GM23338 (cell line): Measurements from ENCODE around the gene CCDC178. TPM values are rescaled to one million over a fixed set of nuclear protein-coding genes. Genes with fewer than 3 reads are reported as not detected.

Source experiments
- ATAC-seq: fragments of 200-7000 bp; cut with Tn5 transposase; 3 replicates; pipeline ENCODE4 v1.9.1; 2020
- DNase-seq: peaks from one replicate; pipeline ENCODE4 v3.0.0-alpha.2; 2015; ENCODE audit warnings: low spot score
- H2AFZ ChIP-seq: fragments of 200-600 bp; sonication (generic); 2 replicates; pipeline ENCODE4 v1.8.0; 2016; ENCODE audit warnings: antibody characterized with exemption, mild to moderate bottlenecking, moderate library complexity
- H3F3A ChIP-seq: fragments of 200-600 bp; sonication (generic); replicated peaks from 2 replicates; pipeline ENCODE4 v1.8.0; 2017; ENCODE audit warnings: antibody characterized with exemption, mixed run types, low read depth
- H3K27ac ChIP-seq: fragments of 200-600 bp; sonication (generic); 2 replicates; pipeline ENCODE4 v1.6.1; 2016; ENCODE audit warnings: low read depth
- H3K27me3 ChIP-seq: fragments of 200-600 bp; sonication (generic); 2 replicates; pipeline ENCODE4 v1.8.0; 2016; ENCODE audit warnings: mild to moderate bottlenecking, mixed run types, moderate library complexity; ENCODE audit not compliant: insufficient read depth
- H3K36me3 ChIP-seq: fragments of 200-600 bp; sonication (generic); 2 replicates; pipeline ENCODE4 v1.8.0; 2016; ENCODE audit warnings: mild to moderate bottlenecking; ENCODE audit not compliant: insufficient read depth
- H3K4me1 ChIP-seq: fragments of 200-600 bp; sonication (generic); 2 replicates; pipeline ENCODE4 v1.8.0; 2016; ENCODE audit warnings: mild to moderate bottlenecking, moderate library complexity; ENCODE audit not compliant: insufficient read depth
- H3K4me2 ChIP-seq: fragments of 200-600 bp; sonication (generic); 2 replicates; pipeline ENCODE4 v1.7.1; 2017; ENCODE audit warnings: mixed run types
- H3K4me3 ChIP-seq: fragments of 200-600 bp; sonication (generic); 2 replicates; pipeline ENCODE4 v1.6.1; 2016; ENCODE audit warnings: mixed run types
- H3K79me2 ChIP-seq: fragments of 200-600 bp; sonication (generic); replicated peaks from 2 replicates; pipeline ENCODE4 v1.8.0; 2017; ENCODE audit warnings: mild to moderate bottlenecking; ENCODE audit not compliant: insufficient read depth
- H3K9me2 ChIP-seq: fragments of 200-600 bp; sonication (generic); 2 replicates; pipeline ENCODE4 v1.8.0; 2017; ENCODE audit not compliant: insufficient read depth
- H4K20me1 ChIP-seq: fragments of 200-600 bp; sonication (generic); replicated peaks from 2 replicates; pipeline ENCODE4 v1.8.0; 2017; ENCODE audit warnings: mild to moderate bottlenecking; ENCODE audit not compliant: insufficient read depth
- H3K27ac Mint-ChIP-seq: 2 replicates; pipeline ENCODE4 v1.8.0; 2020; ENCODE audit warnings: inconsistent platforms, mild to moderate bottlenecking, moderate library complexity, mixed read lengths
- H3K27me3 Mint-ChIP-seq: 3 replicates; pipeline ENCODE4 v1.8.0; 2022; ENCODE audit warnings: low read depth, mild to moderate bottlenecking, moderate library complexity, mixed read lengths, inconsistent platforms; ENCODE audit not compliant: insufficient read depth, poor library complexity
- H3K36me3 Mint-ChIP-seq: 3 replicates; pipeline ENCODE4 v1.8.0; 2021; ENCODE audit warnings: low read depth, mild to moderate bottlenecking, inconsistent platforms, moderate library complexity, mixed read lengths
- H3K4me1 Mint-ChIP-seq: 3 replicates; pipeline ENCODE4 v1.8.0; 2020; ENCODE audit warnings: mild to moderate bottlenecking, inconsistent platforms, mixed read lengths
- H3K4me3 Mint-ChIP-seq: 3 replicates; pipeline ENCODE4 v1.8.0; 2021; ENCODE audit warnings: moderate library complexity, mild to moderate bottlenecking, inconsistent platforms, mixed read lengths
- H3K9me3 Mint-ChIP-seq: 3 replicates; pipeline ENCODE4 v1.8.0; 2020; ENCODE audit warnings: moderate library complexity, mild to moderate bottlenecking, inconsistent platforms, mixed read lengths
- CREB1 ChIP-seq: fragments of 250-450 bp; sonication (Bioruptor Pico); IDR thresholded peaks from 2 replicates; pipeline ENCODE4 v1.5.0; 2020; ENCODE audit warnings: low read depth, mild to moderate bottlenecking, moderate library complexity
- CTCF ChIP-seq, 2 experiments: fragments of 200-600 bp in 1 of 2; sonication (generic) in 1 of 2; conservative IDR thresholded peaks; 2 replicates each; pipeline versions ENCODE4 v1.5.1 to v1.6.1; 2016 to 2017; ENCODE audit warnings: antibody characterized with exemption in 2 of 2, low read depth in 2 of 2, mild to moderate bottlenecking in 2 of 2, moderate library complexity in 1 of 2
- EZH2 ChIP-seq: fragments of 200-600 bp; sonication (generic); IDR thresholded peaks from one replicate; pipeline ENCODE4 v1.8.0; 2017; ENCODE audit warnings: antibody characterized with exemption, mild to moderate bottlenecking, low read depth; ENCODE audit not compliant: unreplicated experiment
- EZH2phosphoT487 ChIP-seq: fragments of 200-600 bp; sonication (generic); IDR thresholded peaks from one replicate; pipeline ENCODE4 v1.8.1; 2018; ENCODE audit warnings: antibody characterized with exemption; ENCODE audit not compliant: unreplicated experiment
- JUNB ChIP-seq: IDR thresholded peaks from one replicate; pipeline ENCODE4 v1.6.1; 2016; ENCODE audit warnings: antibody characterized with exemption; ENCODE audit not compliant: unreplicated experiment
- NANOG ChIP-seq: IDR thresholded peaks from 2 replicates; pipeline ENCODE4 v1.6.1; 2016; ENCODE audit warnings: antibody characterized with exemption, borderline replicate concordance
- POLR2AphosphoS5 ChIP-seq: IDR thresholded peaks from 2 replicates; pipeline ENCODE4 v1.6.1; 2016; ENCODE audit warnings: antibody characterized with exemption, low read depth
- STAT1 ChIP-seq: IDR thresholded peaks from one replicate; pipeline ENCODE4 v1.6.1; 2016; ENCODE audit warnings: antibody characterized with exemption; ENCODE audit not compliant: unreplicated experiment
- ZNF114 ChIP-seq: fragments of 250-450 bp; sonication (Bioruptor Pico); IDR thresholded peaks from 2 replicates; pipeline ENCODE4 v1.5.0; 2020; ENCODE audit warnings: mild to moderate bottlenecking, moderate library complexity
- ZNF331 ChIP-seq: fragments of 250-450 bp; sonication (Bioruptor Pico); IDR thresholded peaks from 2 replicates; pipeline ENCODE4 v1.5.0; 2020; ENCODE audit warnings: low read depth, mild to moderate bottlenecking, moderate library complexity
- polyA plus RNA-seq: library from polyadenylated mRNA; unstranded; fragments of >200 nt; fragmentation: Nextera tagmentation; extraction: Ambion mirVana; gene quantifications from 2 replicates; pipeline ENCODE4 v1.2.1, GENCODE V29; 2016
- total RNA-seq: library from RNA; depleted of rRNA; stranded (reverse); fragments of >200 nt; shearing (Covaris generic); gene quantifications from 2 replicates; pipeline ENCODE4 v1.2.3, GENCODE V29; 2014
- TF ChIP-seq, protein P1 (sequence below): IDR thresholded peaks from 2 replicates; pipeline ENCODE4 v1.6.1; 2016; ENCODE audit warnings: antibody characterized with exemption
- TF ChIP-seq, protein P2 (sequence below): IDR thresholded peaks from one replicate; pipeline ENCODE4 v1.6.1; 2018; ENCODE audit warnings: antibody characterized with exemption; ENCODE audit not compliant: unreplicated experiment
- TF ChIP-seq, protein P3 (sequence below): fragments of 250-450 bp; sonication (Bioruptor Pico); IDR thresholded peaks from 2 replicates; pipeline ENCODE4 v1.5.0; 2020; ENCODE audit warnings: mild to moderate bottlenecking, moderate library complexity

CCDC178 gene
- total and polyA plus RNA-seq, 2 experiments from 2014 or later: 0.17 to 0.24 TPM

DNA sequence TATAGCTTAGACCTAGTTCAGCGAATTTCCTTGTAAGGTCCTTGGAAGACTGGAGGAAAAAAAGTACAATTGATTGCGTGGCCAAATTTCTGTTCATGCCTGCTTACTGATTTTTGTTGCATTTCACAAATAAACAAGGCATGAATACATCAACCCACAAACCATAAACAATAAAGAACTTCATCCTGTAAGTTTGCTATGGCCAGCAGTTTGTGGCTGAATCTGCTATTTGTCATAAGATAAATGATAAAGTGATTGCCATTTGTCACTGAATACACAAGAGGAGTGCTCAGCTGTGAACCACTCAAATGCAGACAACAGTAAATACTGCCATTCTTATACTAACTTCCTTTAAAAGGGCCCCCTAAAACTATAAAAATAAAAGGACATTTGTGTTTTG lies 259.5 kb downstream of the CCDC178 start:
- no peaks in the 10 kb centered on the region for H3F3A ChIP-seq
- ATAC-seq (no peak), DNase-seq (no peak)
- Mint-ChIP-seq H3K4me1 (peaks cover 4% of the 10 kb centered on the region; the same call in 1 of the 3 replicates), H3K36me3 (no peaks in the 10 kb centered on the region), H3K9me3 (no peaks in the 10 kb centered on the region), H3K4me3 (no peak overlapping the region), H3K27me3 (no peaks in the 10 kb centered on the region), H3K27ac (no peak overlapping the region)
- H2AFZ ChIP-seq: peak overlapping the region; percentile 11; the same call in 1 of the 2 replicates
- H4K20me1 ChIP-seq: no peaks in the 10 kb centered on the region
- H3K9me2 ChIP-seq: no peaks in the 10 kb centered on the region
- H3K4me2 ChIP-seq: no peak overlapping the region
- H3K79me2 ChIP-seq: no peaks in the 10 kb centered on the region
- H3K27me3 ChIP-seq: no peaks in the 10 kb centered on the region
- 0 out of 2 replicates have a peak, but pooled peaks cover 7% of the 10 kb centered on the region for H3K4me1 ChIP-seq
- no peaks in the 10 kb centered on the region for H3K36me3 ChIP-seq
- no peak overlapping the region for H3K4me3 ChIP-seq
- TF ChIP-seq EZH2phosphoT487 (no peak), POLR2AphosphoS5 (no peak), STAT1 (no peak), NANOG (no peak), EZH2 (no peak), ZNF114 (CRISPR knock-in tag) (no peak), CREB1 (CRISPR knock-in tag) (no peak), ZNF331 (CRISPR knock-in tag) (no peak), CTCF (conservative IDR thresholded peaks at IDR 0.05; ENCODE audit: low read depth in 2 of 2) (no peak), JUNB (no peak)
- TF ChIP-seq, protein P1, sequence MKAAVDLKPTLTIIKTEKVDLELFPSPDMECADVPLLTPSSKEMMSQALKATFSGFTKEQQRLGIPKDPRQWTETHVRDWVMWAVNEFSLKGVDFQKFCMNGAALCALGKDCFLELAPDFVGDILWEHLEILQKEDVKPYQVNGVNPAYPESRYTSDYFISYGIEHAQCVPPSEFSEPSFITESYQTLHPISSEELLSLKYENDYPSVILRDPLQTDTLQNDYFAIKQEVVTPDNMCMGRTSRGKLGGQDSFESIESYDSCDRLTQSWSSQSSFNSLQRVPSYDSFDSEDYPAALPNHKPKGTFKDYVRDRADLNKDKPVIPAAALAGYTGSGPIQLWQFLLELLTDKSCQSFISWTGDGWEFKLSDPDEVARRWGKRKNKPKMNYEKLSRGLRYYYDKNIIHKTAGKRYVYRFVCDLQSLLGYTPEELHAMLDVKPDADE: no peak
- TF ChIP-seq, protein P2, sequence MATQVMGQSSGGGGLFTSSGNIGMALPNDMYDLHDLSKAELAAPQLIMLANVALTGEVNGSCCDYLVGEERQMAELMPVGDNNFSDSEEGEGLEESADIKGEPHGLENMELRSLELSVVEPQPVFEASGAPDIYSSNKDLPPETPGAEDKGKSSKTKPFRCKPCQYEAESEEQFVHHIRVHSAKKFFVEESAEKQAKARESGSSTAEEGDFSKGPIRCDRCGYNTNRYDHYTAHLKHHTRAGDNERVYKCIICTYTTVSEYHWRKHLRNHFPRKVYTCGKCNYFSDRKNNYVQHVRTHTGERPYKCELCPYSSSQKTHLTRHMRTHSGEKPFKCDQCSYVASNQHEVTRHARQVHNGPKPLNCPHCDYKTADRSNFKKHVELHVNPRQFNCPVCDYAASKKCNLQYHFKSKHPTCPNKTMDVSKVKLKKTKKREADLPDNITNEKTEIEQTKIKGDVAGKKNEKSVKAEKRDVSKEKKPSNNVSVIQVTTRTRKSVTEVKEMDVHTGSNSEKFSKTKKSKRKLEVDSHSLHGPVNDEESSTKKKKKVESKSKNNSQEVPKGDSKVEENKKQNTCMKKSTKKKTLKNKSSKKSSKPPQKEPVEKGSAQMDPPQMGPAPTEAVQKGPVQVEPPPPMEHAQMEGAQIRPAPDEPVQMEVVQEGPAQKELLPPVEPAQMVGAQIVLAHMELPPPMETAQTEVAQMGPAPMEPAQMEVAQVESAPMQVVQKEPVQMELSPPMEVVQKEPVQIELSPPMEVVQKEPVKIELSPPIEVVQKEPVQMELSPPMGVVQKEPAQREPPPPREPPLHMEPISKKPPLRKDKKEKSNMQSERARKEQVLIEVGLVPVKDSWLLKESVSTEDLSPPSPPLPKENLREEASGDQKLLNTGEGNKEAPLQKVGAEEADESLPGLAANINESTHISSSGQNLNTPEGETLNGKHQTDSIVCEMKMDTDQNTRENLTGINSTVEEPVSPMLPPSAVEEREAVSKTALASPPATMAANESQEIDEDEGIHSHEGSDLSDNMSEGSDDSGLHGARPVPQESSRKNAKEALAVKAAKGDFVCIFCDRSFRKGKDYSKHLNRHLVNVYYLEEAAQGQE: no peak
- TF ChIP-seq, protein P3, sequence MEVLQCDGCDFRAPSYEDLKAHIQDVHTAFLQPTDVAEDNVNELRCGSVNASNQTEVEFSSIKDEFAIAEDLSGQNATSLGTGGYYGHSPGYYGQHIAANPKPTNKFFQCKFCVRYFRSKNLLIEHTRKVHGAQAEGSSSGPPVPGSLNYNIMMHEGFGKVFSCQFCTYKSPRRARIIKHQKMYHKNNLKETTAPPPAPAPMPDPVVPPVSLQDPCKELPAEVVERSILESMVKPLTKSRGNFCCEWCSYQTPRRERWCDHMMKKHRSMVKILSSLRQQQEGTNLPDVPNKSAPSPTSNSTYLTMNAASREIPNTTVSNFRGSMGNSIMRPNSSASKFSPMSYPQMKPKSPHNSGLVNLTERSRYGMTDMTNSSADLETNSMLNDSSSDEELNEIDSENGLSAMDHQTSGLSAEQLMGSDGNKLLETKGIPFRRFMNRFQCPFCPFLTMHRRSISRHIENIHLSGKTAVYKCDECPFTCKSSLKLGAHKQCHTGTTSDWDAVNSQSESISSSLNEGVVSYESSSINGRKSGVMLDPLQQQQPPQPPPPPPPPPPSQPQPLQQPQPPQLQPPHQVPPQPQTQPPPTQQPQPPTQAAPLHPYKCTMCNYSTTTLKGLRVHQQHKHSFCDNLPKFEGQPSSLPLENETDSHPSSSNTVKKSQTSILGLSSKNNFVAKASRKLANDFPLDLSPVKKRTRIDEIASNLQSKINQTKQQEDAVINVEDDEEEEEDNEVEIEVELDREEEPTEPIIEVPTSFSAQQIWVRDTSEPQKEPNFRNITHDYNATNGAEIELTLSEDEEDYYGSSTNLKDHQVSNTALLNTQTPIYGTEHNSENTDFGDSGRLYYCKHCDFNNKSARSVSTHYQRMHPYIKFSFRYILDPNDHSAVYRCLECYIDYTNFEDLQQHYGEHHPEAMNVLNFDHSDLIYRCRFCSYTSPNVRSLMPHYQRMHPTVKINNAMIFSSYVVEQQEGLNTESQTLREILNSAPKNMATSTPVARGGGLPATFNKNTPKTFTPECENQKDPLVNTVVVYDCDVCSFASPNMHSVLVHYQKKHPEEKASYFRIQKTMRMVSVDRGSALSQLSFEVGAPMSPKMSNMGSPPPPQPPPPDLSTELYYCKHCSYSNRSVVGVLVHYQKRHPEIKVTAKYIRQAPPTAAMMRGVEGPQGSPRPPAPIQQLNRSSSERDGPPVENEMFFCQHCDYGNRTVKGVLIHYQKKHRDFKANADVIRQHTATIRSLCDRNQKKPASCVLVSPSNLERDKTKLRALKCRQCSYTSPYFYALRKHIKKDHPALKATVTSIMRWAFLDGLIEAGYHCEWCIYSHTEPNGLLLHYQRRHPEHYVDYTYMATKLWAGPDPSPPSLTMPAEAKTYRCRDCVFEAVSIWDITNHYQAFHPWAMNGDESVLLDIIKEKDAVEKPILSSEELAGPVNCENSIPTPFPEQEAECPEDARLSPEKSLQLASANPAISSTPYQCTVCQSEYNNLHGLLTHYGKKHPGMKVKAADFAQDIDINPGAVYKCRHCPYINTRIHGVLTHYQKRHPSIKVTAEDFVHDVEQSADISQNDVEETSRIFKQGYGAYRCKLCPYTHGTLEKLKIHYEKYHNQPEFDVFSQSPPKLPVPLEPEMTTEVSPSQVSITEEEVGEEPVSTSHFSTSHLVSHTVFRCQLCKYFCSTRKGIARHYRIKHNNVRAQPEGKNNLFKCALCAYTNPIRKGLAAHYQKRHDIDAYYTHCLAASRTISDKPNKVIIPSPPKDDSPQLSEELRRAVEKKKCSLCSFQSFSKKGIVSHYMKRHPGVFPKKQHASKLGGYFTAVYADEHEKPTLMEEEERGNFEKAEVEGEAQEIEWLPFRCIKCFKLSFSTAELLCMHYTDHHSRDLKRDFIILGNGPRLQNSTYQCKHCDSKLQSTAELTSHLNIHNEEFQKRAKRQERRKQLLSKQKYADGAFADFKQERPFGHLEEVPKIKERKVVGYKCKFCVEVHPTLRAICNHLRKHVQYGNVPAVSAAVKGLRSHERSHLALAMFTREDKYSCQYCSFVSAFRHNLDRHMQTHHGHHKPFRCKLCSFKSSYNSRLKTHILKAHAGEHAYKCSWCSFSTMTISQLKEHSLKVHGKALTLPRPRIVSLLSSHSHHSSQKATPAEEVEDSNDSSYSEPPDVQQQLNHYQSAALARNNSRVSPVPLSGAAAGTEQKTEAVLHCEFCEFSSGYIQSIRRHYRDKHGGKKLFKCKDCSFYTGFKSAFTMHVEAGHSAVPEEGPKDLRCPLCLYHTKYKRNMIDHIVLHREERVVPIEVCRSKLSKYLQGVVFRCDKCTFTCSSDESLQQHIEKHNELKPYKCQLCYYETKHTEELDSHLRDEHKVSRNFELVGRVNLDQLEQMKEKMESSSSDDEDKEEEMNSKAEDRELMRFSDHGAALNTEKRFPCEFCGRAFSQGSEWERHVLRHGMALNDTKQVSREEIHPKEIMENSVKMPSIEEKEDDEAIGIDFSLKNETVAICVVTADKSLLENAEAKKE: no peak
- H3K27ac ChIP-seq: no peak overlapping the region
